GM10266 (cell line): Measurements from ENCODE around the gene TRIP10.
"Not testable (repeated sequence)": the region's sequence is repeated elsewhere in the genome, so short reads cannot be mapped to it uniquely, and the experiment has no call there.

ENCODE experiments used
- DNase-seq: peaks from one replicate; pipeline ENCODE4 v3.0.0; 2012; ENCODE audit errors: extremely low spot score
- TF ChIP-seq, protein P1 (sequence below): IDR thresholded peaks from 2 replicates; pipeline ENCODE4 v1.5.1; 2012; ENCODE audit warnings: mild to moderate bottlenecking, low read depth; ENCODE audit not compliant: control insufficient read depth, insufficient read depth; ENCODE audit errors: missing control alignments

TRIP10 gene

DNA sequence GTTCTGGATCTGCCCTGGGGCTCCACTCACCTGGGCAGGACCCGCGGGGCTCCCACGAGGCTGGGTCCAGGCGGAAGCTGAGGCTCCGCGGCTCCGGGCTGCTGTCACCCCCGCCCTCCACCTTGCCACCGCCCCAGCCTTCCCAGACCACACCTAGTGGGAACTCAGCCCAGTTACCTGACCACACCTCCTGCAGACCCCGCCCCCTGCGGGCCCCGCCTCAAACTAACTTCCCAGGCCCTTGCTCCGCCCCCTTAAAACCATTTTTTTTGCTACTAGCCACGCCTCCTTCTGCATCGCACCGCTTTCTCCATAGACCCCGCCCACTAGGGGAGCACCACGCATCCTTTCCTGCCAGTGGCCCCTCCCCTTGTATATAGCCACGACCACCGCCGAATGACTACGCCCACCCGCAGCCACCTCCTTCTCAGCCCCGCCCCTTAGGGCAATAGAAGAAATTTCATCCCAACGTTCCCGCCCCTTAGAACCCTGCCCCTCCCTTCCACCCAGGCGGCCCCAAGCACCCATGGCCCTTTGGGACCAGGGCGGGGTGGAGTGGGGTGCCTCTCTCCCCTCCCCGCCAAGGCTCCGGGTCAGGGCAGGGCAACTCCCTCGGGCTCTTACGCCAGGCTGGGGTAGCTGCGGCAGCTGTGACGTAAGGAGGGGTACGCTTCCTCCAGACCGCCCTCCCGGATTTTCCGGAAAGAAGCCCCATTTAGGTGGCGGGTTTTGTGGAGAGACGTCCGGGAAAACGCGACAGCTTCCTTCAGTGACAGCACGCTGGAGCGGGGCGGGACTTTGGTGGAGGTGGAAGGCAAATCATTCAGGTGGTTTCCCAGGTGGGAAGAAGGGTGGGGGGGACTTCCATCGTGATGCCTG is 28.1 kb downstream of the TRIP10 start, which contains the start of gene SH2D3A:
Gene SH2D3A, minus strand, starts transcription at position 79 of the 879 bp plus-strand sequence. CDS start 3,687 bp downstream, outside the sequence.
- TF ChIP-seq, protein P1, sequence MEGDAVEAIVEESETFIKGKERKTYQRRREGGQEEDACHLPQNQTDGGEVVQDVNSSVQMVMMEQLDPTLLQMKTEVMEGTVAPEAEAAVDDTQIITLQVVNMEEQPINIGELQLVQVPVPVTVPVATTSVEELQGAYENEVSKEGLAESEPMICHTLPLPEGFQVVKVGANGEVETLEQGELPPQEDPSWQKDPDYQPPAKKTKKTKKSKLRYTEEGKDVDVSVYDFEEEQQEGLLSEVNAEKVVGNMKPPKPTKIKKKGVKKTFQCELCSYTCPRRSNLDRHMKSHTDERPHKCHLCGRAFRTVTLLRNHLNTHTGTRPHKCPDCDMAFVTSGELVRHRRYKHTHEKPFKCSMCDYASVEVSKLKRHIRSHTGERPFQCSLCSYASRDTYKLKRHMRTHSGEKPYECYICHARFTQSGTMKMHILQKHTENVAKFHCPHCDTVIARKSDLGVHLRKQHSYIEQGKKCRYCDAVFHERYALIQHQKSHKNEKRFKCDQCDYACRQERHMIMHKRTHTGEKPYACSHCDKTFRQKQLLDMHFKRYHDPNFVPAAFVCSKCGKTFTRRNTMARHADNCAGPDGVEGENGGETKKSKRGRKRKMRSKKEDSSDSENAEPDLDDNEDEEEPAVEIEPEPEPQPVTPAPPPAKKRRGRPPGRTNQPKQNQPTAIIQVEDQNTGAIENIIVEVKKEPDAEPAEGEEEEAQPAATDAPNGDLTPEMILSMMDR, result no peak
- peak; percentile 94 for DNase-seq

DNA sequence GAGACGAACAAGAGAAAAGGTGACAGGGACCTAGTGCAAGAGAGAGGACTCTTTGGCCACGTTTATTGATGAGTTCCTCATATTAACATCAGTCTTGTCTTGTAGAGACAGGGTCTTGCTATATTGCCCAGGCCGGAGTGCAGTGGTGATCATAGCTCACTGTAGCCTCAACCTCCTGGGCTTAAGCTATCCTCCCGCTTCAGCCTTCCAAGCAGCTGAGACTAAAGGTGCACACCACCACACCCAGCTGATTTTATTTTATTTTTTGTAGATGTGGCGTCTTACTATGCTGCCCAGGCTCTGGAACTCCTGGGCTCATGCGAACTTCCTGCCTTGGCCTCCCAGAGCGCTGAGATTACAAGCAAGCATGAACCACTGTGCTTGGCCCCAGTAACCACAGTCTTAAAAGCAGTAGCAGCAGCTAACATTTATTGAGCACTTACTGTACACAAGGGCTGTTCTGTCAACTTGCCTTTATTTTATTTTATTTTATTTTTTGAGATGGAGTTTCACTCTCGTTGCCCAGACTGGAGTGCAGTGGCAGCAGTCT is 28.8 kb downstream of the TRIP10 start:
- DNase-seq, result no peak
- TF ChIP-seq, protein P1, result no peak

DNA sequence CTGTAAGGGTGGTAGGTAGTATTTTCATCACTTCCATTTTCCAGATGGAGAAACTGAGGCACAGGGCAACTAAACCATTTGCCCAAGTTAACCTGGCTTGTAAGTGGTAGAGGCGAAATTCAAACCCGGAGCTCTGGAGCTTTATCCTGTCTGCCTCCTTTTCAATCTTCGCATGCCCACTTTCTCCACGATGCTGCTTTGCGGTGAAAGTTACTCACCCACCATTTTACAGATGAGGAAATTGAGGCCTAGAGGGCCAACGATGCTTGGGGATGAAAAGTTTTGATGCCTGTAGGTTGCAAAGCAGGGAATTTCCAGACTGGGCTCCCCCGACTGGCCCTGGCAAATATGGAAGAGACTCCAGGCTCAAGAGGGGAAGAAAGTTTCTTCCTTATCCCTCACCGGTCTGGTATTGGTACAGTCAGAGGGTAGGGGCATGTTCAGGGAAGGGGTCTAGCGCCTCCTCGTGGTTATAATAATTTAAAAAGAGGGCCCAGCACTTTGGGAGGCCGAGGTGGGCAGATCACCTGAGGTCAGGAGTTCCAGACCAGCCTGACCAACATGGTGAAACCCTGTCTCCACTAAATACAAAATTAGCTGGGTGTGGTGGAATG is 29.6 kb downstream of the TRIP10 start:
- peak; percentile 31 for DNase-seq
- TF ChIP-seq, protein P1, result peak; percentile 16

DNA sequence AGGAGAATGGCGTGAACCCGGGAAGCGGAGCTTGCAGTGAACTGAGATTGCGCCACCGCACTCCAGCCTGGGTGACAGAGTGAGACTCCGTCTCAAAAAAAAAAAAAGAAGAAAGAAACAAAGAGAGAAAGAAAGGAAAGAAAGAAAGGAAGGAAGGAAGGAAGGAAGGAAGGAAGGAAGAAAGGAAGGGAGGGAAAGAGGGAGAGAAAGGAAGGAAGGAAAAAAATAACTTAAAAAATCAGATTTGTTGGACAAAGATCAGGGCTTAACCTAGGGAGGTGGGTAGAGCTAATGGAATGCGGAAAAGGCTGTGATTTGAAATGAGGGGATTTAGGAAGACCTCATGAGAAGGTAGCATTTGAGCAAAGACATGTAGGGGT is 32.2 kb downstream of the TRIP10 start:
- DNase-seq, result not testable (repeated sequence)

DNA sequence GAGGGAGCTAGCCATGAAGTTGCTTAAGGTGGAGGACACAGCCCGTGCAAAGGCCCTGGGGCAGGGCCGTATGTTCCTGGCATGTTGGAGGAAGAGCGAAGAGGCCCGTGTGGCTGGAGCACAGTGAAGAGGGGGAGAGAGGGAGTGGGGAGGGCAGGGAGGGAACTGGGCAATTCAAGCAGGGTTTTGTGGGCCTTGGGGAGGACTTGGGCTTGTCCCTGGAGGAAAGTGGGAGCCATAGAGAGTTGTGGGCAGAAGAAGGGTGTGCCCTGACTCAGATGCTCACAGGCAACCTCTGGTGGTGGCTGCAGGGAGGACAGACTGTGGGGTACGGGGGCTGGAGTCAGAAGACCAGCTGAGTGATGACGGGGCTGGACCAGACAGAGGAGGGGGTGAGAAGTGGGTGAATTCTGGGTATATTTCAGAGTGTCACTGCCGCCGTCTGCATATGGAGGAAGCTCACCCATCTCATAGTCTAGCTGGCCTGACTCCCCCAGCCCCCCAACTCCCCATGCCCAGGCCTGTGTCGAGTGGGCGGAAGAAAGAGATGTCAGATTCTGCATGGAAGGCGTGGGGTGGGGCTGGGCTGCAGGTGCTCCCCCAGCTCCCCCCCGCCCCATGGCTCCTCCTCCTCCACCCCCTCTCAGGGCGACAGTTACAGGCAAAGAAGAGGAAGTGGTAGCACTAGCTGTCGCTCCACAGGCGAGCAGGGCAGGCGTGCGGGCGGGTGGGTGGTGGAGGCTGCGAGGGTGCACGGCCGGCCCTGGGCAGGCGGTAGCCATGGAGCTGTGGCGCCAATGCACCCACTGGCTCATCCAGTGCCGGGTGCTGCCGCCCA is 32.8 kb downstream of the TRIP10 start, which contains the start of gene VAV1:
Gene VAV1, plus strand, starts transcription at position 681 of the 838 bp plus-strand sequence. Its CDS starts 100 bp downstream, at position 781.
- TF ChIP-seq, protein P1, result peak; percentile 54

DNA sequence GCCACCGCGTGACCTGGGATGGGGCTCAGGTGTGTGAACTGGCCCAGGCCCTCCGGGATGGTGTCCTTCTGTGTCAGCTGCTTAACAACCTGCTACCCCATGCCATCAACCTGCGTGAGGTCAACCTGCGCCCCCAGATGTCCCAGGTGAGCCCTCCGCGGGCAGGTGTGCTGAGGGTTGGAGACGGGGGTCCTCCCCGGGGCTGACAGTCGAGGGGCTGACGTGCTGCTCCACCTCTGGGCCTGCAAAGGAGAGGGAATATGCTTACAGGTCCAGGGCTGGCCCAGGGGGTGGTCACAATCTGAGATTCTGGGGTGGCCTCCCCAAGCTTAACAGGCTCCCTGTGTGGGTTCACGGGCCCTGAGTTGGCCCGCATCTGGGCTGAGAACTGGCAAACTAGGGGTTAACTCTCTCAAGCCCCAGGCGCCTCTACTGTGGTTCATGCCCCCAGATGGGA is 33.4 kb downstream of the TRIP10 start:
- DNase-seq, result no peak
- TF ChIP-seq, protein P1, result no peak

More for the DNA sequence above, 32.8 kb downstream of the TRIP10 start, which contains the start of gene VAV1:
- DNase-seq, result peak; percentile 91

DNA sequence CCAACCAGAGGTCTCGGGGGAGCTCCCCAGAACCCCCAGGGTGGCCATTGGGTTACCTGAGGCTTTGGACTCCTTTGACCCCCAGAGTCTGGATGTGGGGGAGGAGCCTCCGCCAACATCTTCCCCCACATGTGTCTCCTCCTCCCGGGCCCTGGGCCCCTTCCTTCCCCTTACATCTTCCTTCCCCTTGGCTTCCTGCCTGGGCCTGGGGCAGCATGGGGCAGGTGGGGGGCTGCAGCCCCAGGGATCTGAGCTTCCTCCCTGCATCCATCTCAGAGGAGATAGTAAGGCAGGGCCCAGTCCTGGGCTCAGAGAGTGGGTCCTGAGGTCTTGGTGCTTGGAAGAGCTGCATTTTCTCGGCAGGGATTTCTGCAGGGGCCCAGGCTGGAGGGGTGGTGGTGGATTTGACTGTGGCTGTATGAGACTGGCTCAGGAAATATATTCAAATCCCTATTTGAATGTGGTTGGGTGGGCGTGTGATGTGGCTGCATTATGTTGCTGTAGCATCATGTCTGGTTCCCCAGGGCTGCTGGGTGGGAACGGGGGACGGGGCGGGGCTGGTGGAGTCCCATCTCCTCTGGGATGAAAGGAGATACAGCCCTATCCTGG is 33.9 kb downstream of the TRIP10 start:
- DNase-seq, result peak; percentile 71
- TF ChIP-seq, protein P1, result no peak
